GM21786 (cell line): Measurements from ENCODE around the gene HACD4.

Source experiments
- ATAC-seq: cut with Tn5 transposase; IDR thresholded peaks from one replicate; pipeline ENCODE4 v1.9.1; 2021; ENCODE audit not compliant: unreplicated experiment

Gene HACD4

GRCh38 chr9:21031091-21031807 lies at the start of gene HACD4:
TSS of gene HACD4 (minus strand) at chr9:21031640. CDS start at chr9:21031590, 50 bp downstream.
- peak; percentile 61 for ATAC-seq

GRCh38 chr9:21080793-21081192 lies 49.4 kb upstream of the HACD4 start:
- no peak for ATAC-seq

- ATAC-seq: no peak
Measured at GRCh38 chr9:21078702-21079101, 47.3 kb upstream of the HACD4 start.

- ATAC-seq: no peak
Measured at GRCh38 chr9:21077781-21078180, 46.3 kb upstream of the HACD4 start, which contains the start of gene IFNB1. TSS of gene IFNB1 (minus strand) at chr9:21077942. CDS start at chr9:21077869, 73 bp downstream.

- no peak for ATAC-seq
Measured at GRCh38 chr9:21075484-21075883, 44.0 kb upstream of the HACD4 start.

- no peak for ATAC-seq
Measured at GRCh38 chr9:21070906-21071305, 39.5 kb upstream of the HACD4 start.

GRCh38 chr9:21070171-21070571 lies 38.7 kb upstream of the HACD4 start:
- ATAC-seq: no peak

- peak; percentile 76 for ATAC-seq
Measured at GRCh38 chr9:21060919-21061561, 29.6 kb upstream of the HACD4 start.

GRCh38 chr9:21056931-21057330 lies 25.5 kb upstream of the HACD4 start:
- no peak for ATAC-seq

- ATAC-seq: no peak
Measured at GRCh38 chr9:21053851-21054250, 22.4 kb upstream of the HACD4 start.

GRCh38 chr9:21047281-21047691 lies 15.8 kb upstream of the HACD4 start:
- no peak for ATAC-seq

- ATAC-seq: no peak
Measured at GRCh38 chr9:21043841-21044240, 12.4 kb upstream of the HACD4 start.

GRCh38 chr9:21042466-21042865 lies 11.0 kb upstream of the HACD4 start:
- ATAC-seq: no peak

GRCh38 chr9:21039302-21039701 lies 7.9 kb upstream of the HACD4 start:
- no peak for ATAC-seq

GRCh38 chr9:21037278-21037677 lies 5.8 kb upstream of the HACD4 start:
- no peak for ATAC-seq

GRCh38 chr9:21031808-21032183 lies 356 bp upstream of the HACD4 start:
- no peak for ATAC-seq

- ATAC-seq: peak; percentile 79
Measured at GRCh38 chr9:21030389-21031035, 928 bp downstream of the HACD4 start.

- no peak for ATAC-seq
Measured at GRCh38 chr9:21029661-21030060, 1.8 kb downstream of the HACD4 start.

GRCh38 chr9:21028466-21028865 lies 3.0 kb downstream of the HACD4 start:
- no peak for ATAC-seq

- no peak for ATAC-seq
Measured at GRCh38 chr9:21027295-21027694, 4.1 kb downstream of the HACD4 start.

- ATAC-seq: no peak
Measured at GRCh38 chr9:21023861-21024260, 7.6 kb downstream of the HACD4 start.

- ATAC-seq: no peak
Measured at GRCh38 chr9:21018177-21018576, 13.3 kb downstream of the HACD4 start.
